Mesenchymal stem cell (in vitro differentiated cells and primary cell): Measurements from ENCODE around the gene CYP27A1.

Source experiments
- DNase-seq: peaks from one replicate; pipeline ENCODE4 v3.0.0-alpha.2; 2013
- H2AFZ ChIP-seq: one replicate; pipeline ENCODE4 v1.6.1; 2013; ENCODE audit warnings: low read depth, mild to moderate bottlenecking, control low read depth, inconsistent platforms, low read length, moderate library complexity
- H2AK5ac ChIP-seq: 2 replicates; pipeline ENCODE4 v1.6.1; 2013; ENCODE audit warnings: low read length, moderate library complexity, mild to moderate bottlenecking, inconsistent platforms; ENCODE audit not compliant: severe bottlenecking
- H2BK120ac ChIP-seq: one replicate; pipeline ENCODE4 v1.6.1; 2013; ENCODE audit warnings: low read depth, mild to moderate bottlenecking, inconsistent platforms, low read length, moderate library complexity
- H2BK12ac ChIP-seq, 2 experiments: one replicate each; pipeline ENCODE4 v1.6.1; 2013; ENCODE audit warnings: inconsistent platforms in 2 of 2, low read length in 2 of 2, mild to moderate bottlenecking in 2 of 2, moderate library complexity in 2 of 2, control low read depth in 1 of 2
- H2BK15ac ChIP-seq: one replicate; pipeline ENCODE4 v1.6.1; 2013; ENCODE audit warnings: mild to moderate bottlenecking, low read depth, inconsistent platforms; ENCODE audit not compliant: poor library complexity, severe bottlenecking
- H2BK5ac ChIP-seq: 2 replicates; pipeline ENCODE4 v1.6.1; 2013; ENCODE audit warnings: low read depth, mild to moderate bottlenecking, low read length, control low read depth, inconsistent platforms; ENCODE audit not compliant: poor library complexity, severe bottlenecking
- H3K14ac ChIP-seq, 2 experiments: one replicate each; pipeline ENCODE4 v1.6.1; 2013; ENCODE audit warnings: inconsistent platforms in 2 of 2, low read length in 2 of 2, control low read depth in 1 of 2, mild to moderate bottlenecking in 1 of 2, moderate library complexity in 1 of 2
- H3K18ac ChIP-seq, 2 experiments: one replicate each; pipeline ENCODE4 v1.6.1; 2013; ENCODE audit warnings: inconsistent platforms in 2 of 2, low read length in 2 of 2, control low read depth in 1 of 2, low read depth in 1 of 2, mild to moderate bottlenecking in 1 of 2
- H3K23ac ChIP-seq, 2 experiments: one replicate each; pipeline ENCODE4 v1.6.1; 2013; ENCODE audit warnings: inconsistent platforms in 2 of 2, low read length in 2 of 2, mild to moderate bottlenecking in 2 of 2, moderate library complexity in 2 of 2, control low read depth in 1 of 2
- H3K27ac ChIP-seq: 2 replicates; pipeline ENCODE4 v1.5.1; 2013; ENCODE audit warnings: mild to moderate bottlenecking, moderate library complexity, low read length, control low read depth, inconsistent platforms; ENCODE audit not compliant: poor library complexity, severe bottlenecking
- H3K27me3 ChIP-seq, 2 experiments: 2 replicates each; pipeline versions ENCODE4 v1.6.1 to v1.7.0; 2013; ENCODE audit warnings: low read length in 2 of 2, mild to moderate bottlenecking in 2 of 2, moderate library complexity in 2 of 2, control low read depth in 1 of 2, inconsistent platforms in 1 of 2; ENCODE audit not compliant: control insufficient read depth in 1 of 2, insufficient read depth in 1 of 2
- H3K36me3 ChIP-seq, 2 experiments: 2 replicates each; pipeline versions ENCODE4 v1.6.1 to v1.7.0; 2013; ENCODE audit warnings: low read length in 2 of 2, control low read depth in 1 of 2, inconsistent platforms in 1 of 2, low read depth in 1 of 2, mild to moderate bottlenecking in 1 of 2; ENCODE audit not compliant: insufficient read depth in 2 of 2, control insufficient read depth in 1 of 2
- H3K4ac ChIP-seq, 2 experiments: one replicate each; pipeline ENCODE4 v1.6.1; 2013; ENCODE audit warnings: inconsistent platforms in 2 of 2, low read length in 2 of 2, mild to moderate bottlenecking in 2 of 2, moderate library complexity in 2 of 2, control low read depth in 1 of 2, low read depth in 1 of 2
- H3K4me1 ChIP-seq: 2 replicates; pipeline ENCODE4 v1.6.1; 2013; ENCODE audit warnings: low read depth, low read length, control low read depth; ENCODE audit not compliant: control insufficient read depth, insufficient read depth
- H3K4me2 ChIP-seq: 2 replicates; pipeline ENCODE4 v1.6.1; 2013; ENCODE audit warnings: low read length, mild to moderate bottlenecking, inconsistent platforms; ENCODE audit not compliant: poor library complexity, severe bottlenecking
- H3K4me3 ChIP-seq, 2 experiments: 2 replicates each; pipeline versions ENCODE4 v1.5.1 to v1.7.0; 2013; ENCODE audit warnings: low read length in 2 of 2, mild to moderate bottlenecking in 2 of 2, control low read depth in 1 of 2, low read depth in 1 of 2; ENCODE audit not compliant: insufficient read depth in 1 of 2
- H3K79me1 ChIP-seq: replicated peaks from 2 replicates; pipeline ENCODE4 v1.6.1; 2013; ENCODE audit warnings: mild to moderate bottlenecking, control low read depth, low read length, inconsistent platforms; ENCODE audit not compliant: poor library complexity, severe bottlenecking
- H3K9ac ChIP-seq: 2 replicates; pipeline ENCODE4 v1.7.0; 2013; ENCODE audit warnings: mild to moderate bottlenecking, low read length, moderate library complexity
- H3K9me3 ChIP-seq: 2 replicates; pipeline ENCODE4 v1.7.0; 2013; ENCODE audit warnings: mild to moderate bottlenecking, low read length; ENCODE audit not compliant: control insufficient read depth
- H4K8ac ChIP-seq: one replicate; pipeline ENCODE4 v1.6.1; 2013; ENCODE audit warnings: inconsistent platforms, mild to moderate bottlenecking, low read length, moderate library complexity
- H4K91ac ChIP-seq: one replicate; pipeline ENCODE4 v1.6.1; 2013; ENCODE audit warnings: mild to moderate bottlenecking, low read length, inconsistent platforms
- WGBS: methylation state at CpG from one replicate; pipeline ENCODE4 v1.1.7; 2013; ENCODE audit warnings: mixed read lengths; 5-methylcytosine and 5-hydroxymethylcytosine counted together

CYP27A1 gene

GRCh38 chr2:218810256-218810655 is 28.3 kb downstream of the CYP27A1 start:
- Histone ChIP-seq H3K23ac (no peak overlapping the region), H3K27ac (no peak overlapping the region), H2AK5ac (no peak overlapping the region), H3K4me1 (peaks cover 3% of the 10 kb centered on the region), H3K9ac (no peak overlapping the region), H3K79me1 (peaks cover 11% of the 10 kb centered on the region), H3K4ac (no peak overlapping the region), H3K14ac (no peak overlapping the region), H4K8ac (no peak overlapping the region), H3K27me3 (peaks cover 0 to 25% of the 10 kb centered on the region in 2 experiments), H2BK15ac (no peak overlapping the region), H2BK120ac (no peak overlapping the region), H2BK12ac (no peak overlapping the region), H2AFZ (no peak overlapping the region), H2BK5ac (no peak overlapping the region), H4K91ac (no peak overlapping the region), H3K36me3 (peaks cover 26 to 40% of the 10 kb centered on the region in 2 experiments), H3K9me3 (no peaks in the 10 kb centered on the region), H3K18ac (no peak overlapping the region), H3K4me3 (no peak overlapping the region), H3K4me2 (no peak overlapping the region)
- 63% methylated on average over 2 of the region's 2 CpGs for WGBS
- peak; percentile 23 for DNase-seq

- Histone ChIP-seq H3K14ac (peak overlapping the region in 1 of 2 experiments; percentile 83), H3K4me3 (no peak overlapping the region), H2AK5ac (no peak overlapping the region), H3K4ac (no peak overlapping the region), H4K8ac (peak overlapping the region; percentile 36), H2BK5ac (no peak overlapping the region), H3K18ac (no peak overlapping the region), H2AFZ (no peak overlapping the region), H3K23ac (no peak overlapping the region), H3K4me1 (peaks cover 3% of the 10 kb centered on the region), H2BK15ac (no peak overlapping the region), H3K79me1 (peaks cover 11% of the 10 kb centered on the region), H4K91ac (peak overlapping the region; percentile 62), H3K36me3 (peaks cover 31 to 52% of the 10 kb centered on the region in 2 experiments), H2BK12ac (no peak overlapping the region), H3K27me3 (peaks cover 0 to 25% of the 10 kb centered on the region in 2 experiments), H3K4me2 (no peak overlapping the region), H3K9me3 (no peaks in the 10 kb centered on the region), H3K27ac (no peak overlapping the region), H2BK120ac (no peak overlapping the region), H3K9ac (no peak overlapping the region)
- WGBS = 81% methylated on average over 4 of the region's 4 CpGs
- peak; percentile 15 for DNase-seq
Measured at GRCh38 chr2:218811382-218811781, 29.4 kb downstream of the CYP27A1 start.

DNA sequence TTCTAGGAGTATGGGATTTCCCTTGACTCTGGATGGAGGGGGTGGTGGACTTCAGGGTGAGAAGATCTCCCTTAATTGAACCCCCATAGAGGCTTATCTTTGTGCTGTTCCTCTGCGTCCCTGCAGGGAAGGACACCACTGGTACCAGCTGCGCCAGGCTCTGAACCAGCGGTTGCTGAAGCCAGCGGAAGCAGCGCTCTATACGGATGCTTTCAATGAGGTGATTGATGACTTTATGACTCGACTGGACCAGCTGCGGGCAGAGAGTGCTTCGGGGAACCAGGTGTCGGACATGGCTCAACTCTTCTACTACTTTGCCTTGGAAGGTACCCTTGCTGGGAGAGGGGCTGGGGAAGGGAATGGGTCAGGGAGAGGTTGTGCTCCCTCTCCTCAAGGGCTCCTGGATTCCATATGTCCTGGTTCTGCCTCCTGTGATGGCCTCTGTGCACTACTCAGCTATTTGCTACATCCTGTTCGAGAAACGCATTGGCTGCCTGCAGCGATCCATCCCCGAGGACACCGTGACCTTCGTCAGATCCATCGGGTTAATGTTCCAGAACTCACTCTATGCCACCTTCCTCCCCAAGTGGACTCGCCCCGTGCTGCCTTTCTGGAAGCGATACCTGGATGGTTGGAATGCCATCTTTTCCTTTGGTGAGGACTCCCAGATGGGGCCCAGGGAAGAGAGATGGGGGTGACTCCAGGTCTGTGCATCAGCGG is 30.3 kb downstream of the CYP27A1 start:
- H3K4me2 ChIP-seq = no peak overlapping the region
- peaks cover 3% of the 10 kb centered on the region for H3K4me1 ChIP-seq
- H4K91ac ChIP-seq = peak overlapping the region; percentile 15
- no peak overlapping the region for H2BK5ac ChIP-seq
- H3K23ac ChIP-seq = no peak overlapping the region
- H3K9me3 ChIP-seq = no peaks in the 10 kb centered on the region
- no peak overlapping the region for H3K18ac ChIP-seq
- H3K27ac ChIP-seq = no peak overlapping the region
- DNase-seq = no peak
- no peak overlapping the region for H2AK5ac ChIP-seq
- H3K14ac ChIP-seq = no peak overlapping the region
- peaks cover 0 to 25% of the 10 kb centered on the region in 2 experiments for H3K27me3 ChIP-seq
- H3K4me3 ChIP-seq = no peak overlapping the region
- WGBS = 96% methylated on average over 21 of the region's 21 CpGs
- H3K4ac ChIP-seq = no peak overlapping the region
- no peak overlapping the region for H2BK15ac ChIP-seq
- no peak overlapping the region for H3K9ac ChIP-seq
- H2BK12ac ChIP-seq = no peak overlapping the region
- no peak overlapping the region for H4K8ac ChIP-seq
- peaks cover 11% of the 10 kb centered on the region for H3K79me1 ChIP-seq
- peaks cover 31 to 55% of the 10 kb centered on the region in 2 experiments for H3K36me3 ChIP-seq
- no peak overlapping the region for H2BK120ac ChIP-seq
- no peak overlapping the region for H2AFZ ChIP-seq

DNA sequence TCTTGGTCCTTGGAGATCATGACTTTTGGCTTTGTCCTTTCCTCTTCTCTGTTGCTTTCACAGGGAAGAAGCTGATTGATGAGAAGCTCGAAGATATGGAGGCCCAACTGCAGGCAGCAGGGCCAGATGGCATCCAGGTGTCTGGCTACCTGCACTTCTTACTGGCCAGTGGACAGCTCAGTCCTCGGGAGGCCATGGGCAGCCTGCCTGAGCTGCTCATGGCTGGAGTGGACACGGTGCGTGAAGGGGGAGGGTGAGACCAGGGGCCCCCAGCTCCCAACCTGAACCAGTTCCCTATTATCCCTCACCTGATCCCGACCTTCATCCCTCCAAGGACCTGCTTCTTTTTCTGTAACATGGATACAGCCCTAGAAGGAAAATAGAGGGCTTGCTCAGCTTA is 30.9 kb downstream of the CYP27A1 start:
- H3K23ac ChIP-seq = no peak overlapping the region
- no peak overlapping the region for H2AFZ ChIP-seq
- H4K91ac ChIP-seq = no peak overlapping the region
- H3K14ac ChIP-seq = no peak overlapping the region
- no peak overlapping the region for H4K8ac ChIP-seq
- no peak overlapping the region for H3K4me3 ChIP-seq
- peaks cover 0 to 25% of the 10 kb centered on the region in 2 experiments for H3K27me3 ChIP-seq
- H3K9me3 ChIP-seq = no peaks in the 10 kb centered on the region
- no peak overlapping the region for H3K4ac ChIP-seq
- peaks cover 11% of the 10 kb centered on the region for H3K79me1 ChIP-seq
- H3K27ac ChIP-seq = no peak overlapping the region
- DNase-seq = no peak
- no peak overlapping the region for H2AK5ac ChIP-seq
- no peak overlapping the region for H2BK120ac ChIP-seq
- H2BK5ac ChIP-seq = no peak overlapping the region
- no peak overlapping the region for H3K9ac ChIP-seq
- peaks cover 2% of the 10 kb centered on the region for H3K4me1 ChIP-seq
- no peak overlapping the region for H3K4me2 ChIP-seq
- WGBS = 93% methylated on average over 4 of the region's 5 CpGs
- H3K36me3 ChIP-seq = peaks cover 31 to 55% of the 10 kb centered on the region in 2 experiments
- no peak overlapping the region for H2BK15ac ChIP-seq
- H3K18ac ChIP-seq = no peak overlapping the region
- no peak overlapping the region for H2BK12ac ChIP-seq
